ENCODE measurements around the gene RNF38.
A peak's percentile ranks its signal among the peaks of the same experiment; 100 is the strongest.

Gene RNF38

GRCh38 chr9:36401164-36401740 is 1.2 kb upstream of the RNF38 start (continued):
- TF ChIP-seq CREB5 (CRISPR knock-in tag; IDR thresholded peaks at IDR 0.05; ENCODE audit: low read depth) = no peak

- ATAC-seq = peak; percentile 88
- TF ChIP-seq OSR1 (CRISPR knock-in tag; IDR thresholded peaks at IDR 0.05) (no peak), BACH2 (CRISPR knock-in tag; IDR thresholded peaks at IDR 0.05; ENCODE audit: borderline replicate concordance) (no peak), ESRRG (CRISPR knock-in tag; IDR thresholded peaks at IDR 0.05) (no peak), ZFP30 (CRISPR knock-in tag; IDR thresholded peaks at IDR 0.05) (0 out of 2 replicates have a peak, but pooled peaks have one; percentile 14), ZFP3 (CRISPR knock-in tag; IDR thresholded peaks at IDR 0.05) (peak; percentile 60)
These were observed 479 bp upstream of the RNF38 start for GRCh38 chr9:36400332-36401163.

- no peak for ATAC-seq
- no peak for TF ChIP-seq CSDC2 (CRISPR knock-in tag; IDR thresholded peaks at IDR 0.05)
These were observed 1.3 kb downstream of the RNF38 start for GRCh38 chr9:36398745-36399144.

DNA sequence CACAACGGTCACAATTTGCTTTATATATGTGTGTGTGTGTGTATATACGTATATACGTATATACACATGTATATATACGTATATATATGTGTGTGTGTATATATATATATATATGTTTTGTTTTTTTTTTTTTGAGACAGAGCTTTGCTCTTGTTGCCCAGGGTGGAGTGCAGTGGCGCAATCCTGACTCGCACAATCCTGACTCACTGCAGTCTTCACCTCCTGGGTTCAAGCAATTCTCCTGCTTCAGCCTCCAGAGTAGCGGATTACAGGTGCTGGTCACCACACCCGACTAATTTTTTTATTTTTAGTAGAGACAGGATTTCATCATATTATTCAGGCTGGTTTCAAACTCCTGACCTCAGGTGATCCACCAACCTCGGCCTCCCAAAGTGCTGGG is 3.1 kb downstream of the RNF38 start:
- no peak for TF ChIP-seq ZNF70 (CRISPR knock-in tag; IDR thresholded peaks at IDR 0.05)
- no peak for TF ChIP-seq SNAI2 (CRISPR knock-in tag; IDR thresholded peaks at IDR 0.05)
- no peak for TF ChIP-seq ISL1 (CRISPR knock-in tag; IDR thresholded peaks at IDR 0.05)
- TF ChIP-seq, protein P1, sequence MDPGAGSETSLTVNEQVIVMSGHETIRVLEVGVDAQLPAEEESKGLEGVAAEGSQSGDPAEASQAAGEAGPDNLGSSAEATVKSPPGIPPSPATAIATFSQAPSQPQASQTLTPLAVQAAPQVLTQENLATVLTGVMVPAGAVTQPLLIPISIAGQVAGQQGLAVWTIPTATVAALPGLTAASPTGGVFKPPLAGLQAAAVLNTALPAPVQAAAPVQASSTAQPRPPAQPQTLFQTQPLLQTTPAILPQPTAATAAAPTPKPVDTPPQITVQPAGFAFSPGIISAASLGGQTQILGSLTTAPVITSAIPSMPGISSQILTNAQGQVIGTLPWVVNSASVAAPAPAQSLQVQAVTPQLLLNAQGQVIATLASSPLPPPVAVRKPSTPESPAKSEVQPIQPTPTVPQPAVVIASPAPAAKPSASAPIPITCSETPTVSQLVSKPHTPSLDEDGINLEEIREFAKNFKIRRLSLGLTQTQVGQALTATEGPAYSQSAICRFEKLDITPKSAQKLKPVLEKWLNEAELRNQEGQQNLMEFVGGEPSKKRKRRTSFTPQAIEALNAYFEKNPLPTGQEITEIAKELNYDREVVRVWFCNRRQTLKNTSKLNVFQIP (CRISPR knock-in tag; IDR thresholded peaks at IDR 0.05; ENCODE audit: borderline replicate concordance, low read depth) = no peak
- TF ChIP-seq ESRRG (CRISPR knock-in tag; IDR thresholded peaks at IDR 0.05) = no peak
- TF ChIP-seq OSR1 (CRISPR knock-in tag; IDR thresholded peaks at IDR 0.05) = no peak
- ATAC-seq = no peak

DNA sequence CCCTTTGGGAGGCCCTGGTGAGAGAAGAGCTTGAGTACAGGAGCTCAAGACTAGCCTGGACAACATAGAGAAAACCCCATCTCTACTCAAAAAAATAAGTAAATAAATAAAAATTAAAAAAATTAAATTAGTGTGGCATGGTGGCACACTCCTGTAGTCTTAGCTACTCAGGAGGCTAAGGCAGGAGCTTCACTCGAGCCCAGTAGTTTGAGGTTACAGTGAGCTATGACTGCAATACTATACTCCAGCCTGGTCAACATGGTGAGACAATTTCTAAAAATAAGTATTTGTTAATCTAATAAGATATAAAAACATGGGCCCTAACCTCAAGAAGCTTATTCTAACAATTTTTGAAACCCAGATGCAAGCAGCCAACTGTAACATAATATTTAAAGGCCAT is 7.6 kb downstream of the RNF38 start:
- peak; percentile 44; the same call in 1 of the 3 replicates for ATAC-seq
- TF ChIP-seq ISL1 (CRISPR knock-in tag; IDR thresholded peaks at IDR 0.05) (no peak), ZNF70 (CRISPR knock-in tag; IDR thresholded peaks at IDR 0.05) (no peak), RARB (CRISPR knock-in tag; IDR thresholded peaks at IDR 0.05) (no peak), TCF4 (CRISPR knock-in tag; IDR thresholded peaks at IDR 0.05; ENCODE audit: borderline replicate concordance) (no peak), CSRNP3 (CRISPR knock-in tag; IDR thresholded peaks at IDR 0.05) (no peak), CREB5 (CRISPR knock-in tag; IDR thresholded peaks at IDR 0.05; ENCODE audit: low read depth) (no peak), CSDC2 (CRISPR knock-in tag; IDR thresholded peaks at IDR 0.05) (no peak), ZC3H10 (CRISPR knock-in tag; IDR thresholded peaks at IDR 0.05) (no peak)
- TF ChIP-seq, protein P1 (CRISPR knock-in tag; IDR thresholded peaks at IDR 0.05; ENCODE audit: borderline replicate concordance, low read depth) = no peak
- TF ChIP-seq, protein P2, sequence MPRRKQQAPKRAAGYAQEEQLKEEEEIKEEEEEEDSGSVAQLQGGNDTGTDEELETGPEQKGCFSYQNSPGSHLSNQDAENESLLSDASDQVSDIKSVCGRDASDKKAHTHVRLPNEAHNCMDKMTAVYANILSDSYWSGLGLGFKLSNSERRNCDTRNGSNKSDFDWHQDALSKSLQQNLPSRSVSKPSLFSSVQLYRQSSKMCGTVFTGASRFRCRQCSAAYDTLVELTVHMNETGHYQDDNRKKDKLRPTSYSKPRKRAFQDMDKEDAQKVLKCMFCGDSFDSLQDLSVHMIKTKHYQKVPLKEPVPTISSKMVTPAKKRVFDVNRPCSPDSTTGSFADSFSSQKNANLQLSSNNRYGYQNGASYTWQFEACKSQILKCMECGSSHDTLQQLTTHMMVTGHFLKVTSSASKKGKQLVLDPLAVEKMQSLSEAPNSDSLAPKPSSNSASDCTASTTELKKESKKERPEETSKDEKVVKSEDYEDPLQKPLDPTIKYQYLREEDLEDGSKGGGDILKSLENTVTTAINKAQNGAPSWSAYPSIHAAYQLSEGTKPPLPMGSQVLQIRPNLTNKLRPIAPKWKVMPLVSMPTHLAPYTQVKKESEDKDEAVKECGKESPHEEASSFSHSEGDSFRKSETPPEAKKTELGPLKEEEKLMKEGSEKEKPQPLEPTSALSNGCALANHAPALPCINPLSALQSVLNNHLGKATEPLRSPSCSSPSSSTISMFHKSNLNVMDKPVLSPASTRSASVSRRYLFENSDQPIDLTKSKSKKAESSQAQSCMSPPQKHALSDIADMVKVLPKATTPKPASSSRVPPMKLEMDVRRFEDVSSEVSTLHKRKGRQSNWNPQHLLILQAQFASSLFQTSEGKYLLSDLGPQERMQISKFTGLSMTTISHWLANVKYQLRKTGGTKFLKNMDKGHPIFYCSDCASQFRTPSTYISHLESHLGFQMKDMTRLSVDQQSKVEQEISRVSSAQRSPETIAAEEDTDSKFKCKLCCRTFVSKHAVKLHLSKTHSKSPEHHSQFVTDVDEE (CRISPR knock-in tag; IDR thresholded peaks at IDR 0.05) = no peak
- TF ChIP-seq, protein P3, sequence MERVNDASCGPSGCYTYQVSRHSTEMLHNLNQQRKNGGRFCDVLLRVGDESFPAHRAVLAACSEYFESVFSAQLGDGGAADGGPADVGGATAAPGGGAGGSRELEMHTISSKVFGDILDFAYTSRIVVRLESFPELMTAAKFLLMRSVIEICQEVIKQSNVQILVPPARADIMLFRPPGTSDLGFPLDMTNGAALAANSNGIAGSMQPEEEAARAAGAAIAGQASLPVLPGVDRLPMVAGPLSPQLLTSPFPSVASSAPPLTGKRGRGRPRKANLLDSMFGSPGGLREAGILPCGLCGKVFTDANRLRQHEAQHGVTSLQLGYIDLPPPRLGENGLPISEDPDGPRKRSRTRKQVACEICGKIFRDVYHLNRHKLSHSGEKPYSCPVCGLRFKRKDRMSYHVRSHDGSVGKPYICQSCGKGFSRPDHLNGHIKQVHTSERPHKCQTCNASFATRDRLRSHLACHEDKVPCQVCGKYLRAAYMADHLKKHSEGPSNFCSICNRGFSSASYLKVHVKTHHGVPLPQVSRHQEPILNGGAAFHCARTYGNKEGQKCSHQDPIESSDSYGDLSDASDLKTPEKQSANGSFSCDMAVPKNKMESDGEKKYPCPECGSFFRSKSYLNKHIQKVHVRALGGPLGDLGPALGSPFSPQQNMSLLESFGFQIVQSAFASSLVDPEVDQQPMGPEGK (CRISPR knock-in tag; IDR thresholded peaks at IDR 0.05; ENCODE audit: borderline replicate concordance) = no peak

Measured in SK-N-SH treated with all-trans-retinoic acid at 6 μM for 48 hours (cell line).